ENCODE measurements around the gene APH1B. TPM values are rescaled to one million over a fixed set of nuclear protein-coding genes. Genes with fewer than 3 reads are reported as not detected.

The APH1B gene
- total and polyA plus RNA-seq, 9 donors = 9.1 to 25.2 (median 20.0) TPM

GRCh38 chr15:63241316-63241715 is 36.1 kb upstream of the APH1B start:
- Histone ChIP-seq H3K9me3 (no peaks in the 10 kb centered on the region), H3K36me3 (no peaks in the 10 kb centered on the region)

GRCh38 chr15:63243101-63243500 is 34.3 kb upstream of the APH1B start:
- Histone ChIP-seq H3K4me3 (no peak overlapping the region), H3K9me3 (no peaks in the 10 kb centered on the region), H3K27me3 (no peaks in the 10 kb centered on the region), H3K36me3 (no peaks in the 10 kb centered on the region), H3K4me1 (ENCODE audit: insufficient read depth) (peaks cover 3% of the 10 kb centered on the region), H3K27ac (no peak overlapping the region)
- TF ChIP-seq POLR2A (IDR thresholded peaks at IDR 0.05) (no peak), EP300 (IDR thresholded peaks at IDR 0.05) (no peak), CTCF (IDR thresholded peaks at IDR 0.05) (no peak)
- WGBS, 3 donors = 16 to 23% (median 20%) methylated on average over 1 of the region's 1 CpG
- intact Hi-C loops (cut with DNase I) = no loop called here
- DNase-seq = peak in 1 of 5 donors; percentile 46

More at GRCh38 chr15:63241316-63241715, 36.1 kb upstream of the APH1B start:
- no peak for DNase-seq
- TF ChIP-seq EP300 (IDR thresholded peaks at IDR 0.05) = no peak
- H3K4me1 ChIP-seq (ENCODE audit: insufficient read depth) = peaks cover 3% of the 10 kb centered on the region
- no peaks in the 10 kb centered on the region for H3K27me3 ChIP-seq
- intact Hi-C loops (cut with DNase I) = no loop called here
- no peak overlapping the region for H3K4me3 ChIP-seq
- WGBS, 3 donors = 94 to 95% (median 95%) methylated on average over 1 of the region's 1 CpG
- H3K27ac ChIP-seq = no peak overlapping the region

GRCh38 chr15:63243776-63244175 is 33.6 kb upstream of the APH1B start:
- Histone ChIP-seq H3K27me3 (no peaks in the 10 kb centered on the region), H3K4me1 (ENCODE audit: insufficient read depth) (peaks cover 1% of the 10 kb centered on the region), H3K9me3 (no peaks in the 10 kb centered on the region), H3K4me3 (no peak overlapping the region), H3K36me3 (no peaks in the 10 kb centered on the region), H3K27ac (no peak overlapping the region)
- intact Hi-C loops (cut with DNase I) = no loop called here
- no peak for DNase-seq
- TF ChIP-seq POLR2A (IDR thresholded peaks at IDR 0.05) (no peak), CTCF (IDR thresholded peaks at IDR 0.05) (no peak), EP300 (IDR thresholded peaks at IDR 0.05) (no peak)
- 41 to 45% (median 42%) methylated on average over 1 of the region's 1 CpG for WGBS, 3 donors

GRCh38 chr15:63244399-63244798 is 33.0 kb upstream of the APH1B start:
- Histone ChIP-seq H3K9me3 (no peaks in the 10 kb centered on the region), H3K36me3 (no peaks in the 10 kb centered on the region), H3K4me3 (no peak overlapping the region), H3K27me3 (no peaks in the 10 kb centered on the region), H3K4me1 (ENCODE audit: insufficient read depth) (peaks cover 1% of the 10 kb centered on the region), H3K27ac (no peak overlapping the region)
- DNase-seq = no peak
- intact Hi-C loops (cut with DNase I) = no loop called here
- TF ChIP-seq EP300 (IDR thresholded peaks at IDR 0.05) = no peak
- WGBS, 3 donors = 6 to 11% (median 6%) methylated on average over 4 of the region's 4 CpGs

- Histone ChIP-seq H3K27me3 (no peaks in the 10 kb centered on the region), H3K4me1 (ENCODE audit: insufficient read depth) (peaks cover 1% of the 10 kb centered on the region), H3K36me3 (no peaks in the 10 kb centered on the region), H3K9me3 (no peaks in the 10 kb centered on the region), H3K4me3 (no peak overlapping the region), H3K27ac (no peak overlapping the region)
- intact Hi-C loops (cut with DNase I) = no loop called here
- TF ChIP-seq CTCF (IDR thresholded peaks at IDR 0.05) = no peak
- TF ChIP-seq POLR2A (IDR thresholded peaks at IDR 0.05) = no peak
- no peak for TF ChIP-seq EP300 (IDR thresholded peaks at IDR 0.05)
- 30 to 40% (median 34%) methylated on average over 5 of the region's 5 CpGs for WGBS, 3 donors
- DNase-seq = no peak
These were observed 32.3 kb upstream of the APH1B start for GRCh38 chr15:63244976-63245645.

Data from ovary (tissue), 9 donors.